Caco-2 (cell line): ENCODE results near the gene KCNIP1. TPM values are rescaled to one million over a fixed set of nuclear protein-coding genes. Genes with fewer than 3 reads are reported as not detected.

Experiments
- BruUV-seq: library from RNA; stranded (reverse); fragments of 400-500 nt; replicated peaks from 2 replicates; lab custom pipeline; 2021; lab: Mats Ljungman, UMichigan
- CTCF ChIA-PET: fragments of 300-600 bp; sonication (Branson Sonifier 250); formaldehyde crosslinking; loops from one replicate; lab custom pipeline; 2022; ENCODE audit warnings: antibody characterized with exemption; lab: Charles Lee
- POLR2A ChIA-PET: fragments of 300-600 bp; sonication (Branson Sonifier 250); formaldehyde crosslinking; loops from one replicate; lab custom pipeline; 2022; ENCODE audit warnings: antibody characterized with exemption; lab: Charles Lee
- DNase-seq, 2 experiments: peaks; one replicate each; pipeline versions ENCODE4 v3.0.0 to v3.0.0-alpha.2; 2020 to 2022
- H3K27me3 ChIP-seq: replicated peaks from 2 replicates; pipeline ENCODE4 v1.6.0; 2011; ENCODE audit warnings: low read length; ENCODE audit not compliant: control insufficient read depth, insufficient read depth
- H3K36me3 ChIP-seq: 2 replicates; pipeline ENCODE4 v1.5.1; 2011; ENCODE audit warnings: low read length; ENCODE audit not compliant: control insufficient read depth, insufficient read depth
- H3K4me1 ChIP-seq: fragments of 250-450 bp; sonication (Bioruptor Pico); 2 replicates; pipeline ENCODE4 v1.5.1; 2020; ENCODE audit warnings: mild to moderate bottlenecking
- H3K4me3 ChIP-seq: 2 replicates; pipeline ENCODE4 v1.5.1; 2011; ENCODE audit warnings: low read depth, mild to moderate bottlenecking, control low read depth, low read length
- H3K9me3 ChIP-seq: fragments of 250-450 bp; sonication (Bioruptor Pico); 2 replicates; pipeline ENCODE4 v1.5.1; 2020; ENCODE audit warnings: mild to moderate bottlenecking, moderate library complexity
- H3K27ac Mint-ChIP-seq: one replicate; pipeline ENCODE4 v1.8.0; 2022; ENCODE audit warnings: mixed read lengths; ENCODE audit not compliant: unreplicated experiment
- H3K27me3 Mint-ChIP-seq: one replicate; pipeline ENCODE4 v1.8.0; 2022; ENCODE audit warnings: mixed read lengths; ENCODE audit not compliant: insufficient read depth, unreplicated experiment
- H3K36me3 Mint-ChIP-seq: one replicate; pipeline ENCODE4 v1.8.0; 2022; ENCODE audit warnings: mild to moderate bottlenecking, mixed read lengths; ENCODE audit not compliant: insufficient read depth, unreplicated experiment
- H3K4me1 Mint-ChIP-seq: one replicate; pipeline ENCODE4 v1.8.0; 2022; ENCODE audit warnings: low read depth, mixed read lengths; ENCODE audit not compliant: unreplicated experiment
- H3K4me3 Mint-ChIP-seq: one replicate; pipeline ENCODE4 v1.8.0; 2022; ENCODE audit warnings: mild to moderate bottlenecking, moderate library complexity, mixed read lengths; ENCODE audit not compliant: unreplicated experiment
- H3K9me3 Mint-ChIP-seq: one replicate; pipeline ENCODE4 v1.8.0; 2022; ENCODE audit warnings: mixed read lengths; ENCODE audit not compliant: unreplicated experiment
- intact Hi-C: fragments of 100-400 bp; cut with micrococcal nuclease; formaldehyde crosslinking; loops from one replicate; pipeline ENCODE4 v1.10.0; 2022; ENCODE audit not compliant: unreplicated experiment
- total RNA-seq: library from RNA; stranded (reverse); gene quantifications from 2 replicates; pipeline ENCODE4 v1.2.3, GENCODE V29; 2022
- TF ChIP-seq, protein P1 (sequence below), 2 experiments: fragments of 200-600 bp in 1 of 2; IDR thresholded peaks; 1 replicate in 1 of 2; 2 replicates in 1 of 2; pipeline versions ENCODE4 v1.5.1 to v1.8.0; 2011 to 2022; ENCODE audit warnings: antibody characterized with exemption in 1 of 2, control low read depth in 1 of 2, inconsistent platforms in 1 of 2, low read depth in 1 of 2, low read length in 1 of 2, mild to moderate bottlenecking in 1 of 2, moderate library complexity in 1 of 2; ENCODE audit not compliant: insufficient read depth in 1 of 2, severe bottlenecking in 1 of 2, unreplicated experiment in 1 of 2

The KCNIP1 gene
- total RNA-seq, 1 experiment from 2014 or later, result not detected

DNA sequence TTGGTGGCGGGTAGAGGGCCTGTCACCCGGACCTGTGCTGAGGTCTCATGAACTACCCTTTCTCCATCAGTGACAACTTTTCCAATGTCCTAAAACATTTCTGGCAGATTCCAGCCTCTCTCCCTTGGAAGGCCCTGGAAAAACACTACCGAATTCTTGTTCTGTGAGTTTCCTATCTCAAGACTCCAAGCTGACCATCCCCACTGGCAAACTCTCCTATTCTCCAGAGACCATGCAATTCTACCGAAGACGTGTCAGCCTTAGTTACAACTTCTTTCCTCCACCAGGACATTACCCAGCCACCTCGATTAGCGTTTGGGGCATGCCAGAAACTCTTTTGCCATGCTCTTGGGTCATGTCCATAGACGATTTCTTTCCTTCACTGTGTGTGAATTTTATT lies 252.9 kb downstream of the KCNIP1 start:
- intact Hi-C loops, result loop anchor here (1.0 kb wide), 1 partner anchor 10 kb away; no protein-coding TSS in a partner anchor
- H3K4me3 Mint-ChIP-seq, result no peak overlapping the region

DNA sequence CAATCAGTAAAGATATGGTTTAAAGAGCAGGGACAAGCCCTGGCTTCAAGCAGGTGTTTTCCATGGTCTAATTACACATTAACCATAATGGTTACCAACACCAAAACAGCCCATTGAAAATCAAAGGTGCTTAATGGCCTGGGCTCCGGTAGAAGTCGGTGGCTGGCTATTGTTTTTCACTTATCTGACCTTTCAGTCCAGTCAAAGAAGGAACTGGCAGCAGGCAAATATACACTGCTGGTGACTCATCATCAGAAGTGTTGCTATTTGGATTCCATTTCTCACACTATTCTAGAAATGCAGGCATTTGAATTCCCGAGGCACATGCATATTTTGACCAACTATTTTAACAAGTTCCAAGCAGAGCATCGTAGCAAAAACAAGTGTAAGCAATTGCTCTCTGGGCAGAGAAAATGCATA lies 253.4 kb downstream of the KCNIP1 start:
- peak in 1 of 2 experiments; percentile 39 for DNase-seq
- ChIA-PET POLR2A (no interaction called here), CTCF (no interaction called here)
- no peak overlapping the region for H3K4me3 ChIP-seq
- no peaks in the 10 kb centered on the region; the same call in 1 of the 2 replicates for H3K36me3 ChIP-seq
- Mint-ChIP-seq H3K9me3 (peaks cover 20% of the 10 kb centered on the region), H3K36me3 (no peaks in the 10 kb centered on the region), H3K4me1 (peaks cover 30% of the 10 kb centered on the region), H3K27me3 (no peaks in the 10 kb centered on the region), H3K4me3 (no peak overlapping the region), H3K27ac (peak overlapping the region; percentile 58)
- TF ChIP-seq, protein P1, sequence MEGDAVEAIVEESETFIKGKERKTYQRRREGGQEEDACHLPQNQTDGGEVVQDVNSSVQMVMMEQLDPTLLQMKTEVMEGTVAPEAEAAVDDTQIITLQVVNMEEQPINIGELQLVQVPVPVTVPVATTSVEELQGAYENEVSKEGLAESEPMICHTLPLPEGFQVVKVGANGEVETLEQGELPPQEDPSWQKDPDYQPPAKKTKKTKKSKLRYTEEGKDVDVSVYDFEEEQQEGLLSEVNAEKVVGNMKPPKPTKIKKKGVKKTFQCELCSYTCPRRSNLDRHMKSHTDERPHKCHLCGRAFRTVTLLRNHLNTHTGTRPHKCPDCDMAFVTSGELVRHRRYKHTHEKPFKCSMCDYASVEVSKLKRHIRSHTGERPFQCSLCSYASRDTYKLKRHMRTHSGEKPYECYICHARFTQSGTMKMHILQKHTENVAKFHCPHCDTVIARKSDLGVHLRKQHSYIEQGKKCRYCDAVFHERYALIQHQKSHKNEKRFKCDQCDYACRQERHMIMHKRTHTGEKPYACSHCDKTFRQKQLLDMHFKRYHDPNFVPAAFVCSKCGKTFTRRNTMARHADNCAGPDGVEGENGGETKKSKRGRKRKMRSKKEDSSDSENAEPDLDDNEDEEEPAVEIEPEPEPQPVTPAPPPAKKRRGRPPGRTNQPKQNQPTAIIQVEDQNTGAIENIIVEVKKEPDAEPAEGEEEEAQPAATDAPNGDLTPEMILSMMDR (IDR thresholded peaks at IDR 0.05; ENCODE audit: insufficient read depth in 1 of 2, low read depth in 1 of 2, low read length in 1 of 2, severe bottlenecking in 1 of 2, unreplicated experiment in 1 of 2), result no peak
- peaks cover 33% of the 10 kb centered on the region for H3K4me1 ChIP-seq
- H3K9me3 ChIP-seq, result no peaks in the 10 kb centered on the region
- intact Hi-C loops, result loop anchor here (1.0 kb wide), 1 partner anchor 11 kb away; no protein-coding TSS in a partner anchor
- BruUV-seq, result no TSS peak
- H3K27me3 ChIP-seq, result no peaks in the 10 kb centered on the region

More for the DNA sequence above, 252.9 kb downstream of the KCNIP1 start:
- POLR2A ChIA-PET, result no interaction called here
- Histone ChIP-seq H3K27me3 (no peaks in the 10 kb centered on the region), H3K9me3 (no peaks in the 10 kb centered on the region), H3K36me3 (no peaks in the 10 kb centered on the region; the same call in 1 of the 2 replicates), H3K4me1 (peaks cover 33% of the 10 kb centered on the region), H3K4me3 (no peak overlapping the region)
- no TSS peak for BruUV-seq
- Mint-ChIP-seq H3K36me3 (no peaks in the 10 kb centered on the region), H3K4me1 (peaks cover 30% of the 10 kb centered on the region), H3K27ac (peak overlapping the region; percentile 58), H3K27me3 (no peaks in the 10 kb centered on the region), H3K9me3 (peaks cover 20% of the 10 kb centered on the region)
- TF ChIP-seq, protein P1 (IDR thresholded peaks at IDR 0.05; ENCODE audit: insufficient read depth in 1 of 2, low read depth in 1 of 2, low read length in 1 of 2, severe bottlenecking in 1 of 2, unreplicated experiment in 1 of 2), result no peak
- CTCF ChIA-PET, result no interaction called here
- DNase-seq, result no peak

DNA sequence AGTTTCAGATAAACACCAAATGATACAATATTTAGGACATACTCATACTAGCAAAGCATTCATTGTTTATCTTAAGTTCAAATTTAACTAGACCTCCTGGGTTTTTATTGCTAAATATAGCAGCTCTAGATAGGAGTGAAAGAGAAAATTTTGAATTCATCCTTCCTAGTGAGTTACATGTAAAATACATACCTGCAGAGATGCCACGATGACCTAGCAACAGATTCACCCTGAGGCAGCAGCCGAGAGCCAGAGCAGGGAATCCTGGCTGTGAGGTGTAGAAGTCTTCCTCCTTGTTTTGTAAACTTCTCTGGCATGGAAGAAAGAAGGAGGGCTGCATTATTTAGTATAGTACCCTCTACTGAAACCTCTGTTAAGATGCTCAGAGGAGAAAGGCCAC lies 253.8 kb downstream of the KCNIP1 start:
- no TSS peak for BruUV-seq
- H3K4me1 ChIP-seq, result peaks cover 33% of the 10 kb centered on the region
- POLR2A ChIA-PET, result no interaction called here
- Mint-ChIP-seq H3K4me3 (no peak overlapping the region), H3K27me3 (no peaks in the 10 kb centered on the region), H3K4me1 (peaks cover 30% of the 10 kb centered on the region), H3K36me3 (no peaks in the 10 kb centered on the region), H3K27ac (peak overlapping the region; percentile 58), H3K9me3 (peaks cover 20% of the 10 kb centered on the region)
- intact Hi-C loops, result loop anchor here (1.0 kb wide), 1 partner anchor 11 kb away; no protein-coding TSS in a partner anchor
- CTCF ChIA-PET, result no interaction called here
- no peak for DNase-seq
- no peaks in the 10 kb centered on the region for H3K27me3 ChIP-seq
- no peaks in the 10 kb centered on the region for H3K9me3 ChIP-seq
- TF ChIP-seq, protein P1 (IDR thresholded peaks at IDR 0.05; ENCODE audit: insufficient read depth in 1 of 2, low read depth in 1 of 2, low read length in 1 of 2, severe bottlenecking in 1 of 2, unreplicated experiment in 1 of 2), result no peak
- no peaks in the 10 kb centered on the region; the same call in 1 of the 2 replicates for H3K36me3 ChIP-seq
- no peak overlapping the region for H3K4me3 ChIP-seq
